ENCODE measurements around the gene PGGHG.

DNA sequence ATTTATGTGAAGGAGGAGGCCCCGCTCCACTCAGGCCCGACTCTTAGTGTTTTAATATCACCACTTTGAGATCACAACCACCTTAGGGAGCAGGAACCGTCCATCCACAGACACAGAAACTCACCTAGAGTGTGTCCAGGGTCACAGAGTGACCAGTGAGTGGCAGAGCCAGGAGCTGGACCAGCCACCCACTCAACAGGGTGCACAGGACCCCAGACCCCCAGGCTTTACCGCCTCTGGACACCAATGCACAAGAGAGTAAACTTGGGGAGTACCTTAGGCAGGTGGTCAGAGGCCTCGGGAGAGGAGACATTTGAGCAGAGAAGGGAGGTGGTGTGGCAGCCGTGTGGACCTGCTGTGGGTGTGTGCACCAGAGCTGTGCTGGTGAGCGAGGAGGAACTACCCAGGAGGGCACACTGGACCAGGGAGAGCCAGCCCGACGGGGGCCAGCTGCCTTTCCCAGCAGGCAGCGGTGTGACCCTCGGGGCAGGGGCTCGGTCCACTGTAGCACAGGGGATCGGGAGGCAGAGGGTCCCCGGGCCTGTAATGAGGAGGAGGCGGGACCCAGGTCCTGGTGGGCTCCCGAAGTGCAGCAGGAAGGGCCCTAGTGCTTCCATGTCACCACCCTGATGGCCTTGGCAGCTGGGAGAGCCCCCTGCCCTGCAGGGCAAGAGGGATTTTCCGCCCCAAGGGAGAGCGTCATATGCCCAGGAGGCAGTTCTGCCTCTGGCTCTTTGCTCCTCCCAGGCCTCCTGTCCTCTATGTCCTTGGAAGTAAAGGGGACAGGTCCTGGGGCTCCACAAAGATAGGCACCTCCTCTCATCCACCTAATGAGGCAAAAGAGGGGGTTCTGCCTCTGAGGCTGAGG, 18.2 kb upstream of the PGGHG start:
- TF ChIP-seq POLR2AphosphoS5 (IDR thresholded peaks at IDR 0.05) (no peak), EP300 (conservative IDR thresholded peaks at IDR 0.05; ENCODE audit: poor library complexity, severe bottlenecking) (no peak), TAF1 (IDR thresholded peaks at IDR 0.05; ENCODE audit: low read depth) (no peak), MXI1 (conservative IDR thresholded peaks at IDR 0.05; ENCODE audit: poor library complexity, severe bottlenecking) (no peak), EZH2 (IDR thresholded peaks at IDR 0.05; ENCODE audit: borderline replicate concordance, insufficient read depth, low read length, poor library complexity, severe bottlenecking) (no peak)
- TF ChIP-seq, protein P1, sequence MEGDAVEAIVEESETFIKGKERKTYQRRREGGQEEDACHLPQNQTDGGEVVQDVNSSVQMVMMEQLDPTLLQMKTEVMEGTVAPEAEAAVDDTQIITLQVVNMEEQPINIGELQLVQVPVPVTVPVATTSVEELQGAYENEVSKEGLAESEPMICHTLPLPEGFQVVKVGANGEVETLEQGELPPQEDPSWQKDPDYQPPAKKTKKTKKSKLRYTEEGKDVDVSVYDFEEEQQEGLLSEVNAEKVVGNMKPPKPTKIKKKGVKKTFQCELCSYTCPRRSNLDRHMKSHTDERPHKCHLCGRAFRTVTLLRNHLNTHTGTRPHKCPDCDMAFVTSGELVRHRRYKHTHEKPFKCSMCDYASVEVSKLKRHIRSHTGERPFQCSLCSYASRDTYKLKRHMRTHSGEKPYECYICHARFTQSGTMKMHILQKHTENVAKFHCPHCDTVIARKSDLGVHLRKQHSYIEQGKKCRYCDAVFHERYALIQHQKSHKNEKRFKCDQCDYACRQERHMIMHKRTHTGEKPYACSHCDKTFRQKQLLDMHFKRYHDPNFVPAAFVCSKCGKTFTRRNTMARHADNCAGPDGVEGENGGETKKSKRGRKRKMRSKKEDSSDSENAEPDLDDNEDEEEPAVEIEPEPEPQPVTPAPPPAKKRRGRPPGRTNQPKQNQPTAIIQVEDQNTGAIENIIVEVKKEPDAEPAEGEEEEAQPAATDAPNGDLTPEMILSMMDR (IDR thresholded peaks at IDR 0.05; ENCODE audit: poor library complexity, severe bottlenecking) = no peak
- TF ChIP-seq, protein P2, sequence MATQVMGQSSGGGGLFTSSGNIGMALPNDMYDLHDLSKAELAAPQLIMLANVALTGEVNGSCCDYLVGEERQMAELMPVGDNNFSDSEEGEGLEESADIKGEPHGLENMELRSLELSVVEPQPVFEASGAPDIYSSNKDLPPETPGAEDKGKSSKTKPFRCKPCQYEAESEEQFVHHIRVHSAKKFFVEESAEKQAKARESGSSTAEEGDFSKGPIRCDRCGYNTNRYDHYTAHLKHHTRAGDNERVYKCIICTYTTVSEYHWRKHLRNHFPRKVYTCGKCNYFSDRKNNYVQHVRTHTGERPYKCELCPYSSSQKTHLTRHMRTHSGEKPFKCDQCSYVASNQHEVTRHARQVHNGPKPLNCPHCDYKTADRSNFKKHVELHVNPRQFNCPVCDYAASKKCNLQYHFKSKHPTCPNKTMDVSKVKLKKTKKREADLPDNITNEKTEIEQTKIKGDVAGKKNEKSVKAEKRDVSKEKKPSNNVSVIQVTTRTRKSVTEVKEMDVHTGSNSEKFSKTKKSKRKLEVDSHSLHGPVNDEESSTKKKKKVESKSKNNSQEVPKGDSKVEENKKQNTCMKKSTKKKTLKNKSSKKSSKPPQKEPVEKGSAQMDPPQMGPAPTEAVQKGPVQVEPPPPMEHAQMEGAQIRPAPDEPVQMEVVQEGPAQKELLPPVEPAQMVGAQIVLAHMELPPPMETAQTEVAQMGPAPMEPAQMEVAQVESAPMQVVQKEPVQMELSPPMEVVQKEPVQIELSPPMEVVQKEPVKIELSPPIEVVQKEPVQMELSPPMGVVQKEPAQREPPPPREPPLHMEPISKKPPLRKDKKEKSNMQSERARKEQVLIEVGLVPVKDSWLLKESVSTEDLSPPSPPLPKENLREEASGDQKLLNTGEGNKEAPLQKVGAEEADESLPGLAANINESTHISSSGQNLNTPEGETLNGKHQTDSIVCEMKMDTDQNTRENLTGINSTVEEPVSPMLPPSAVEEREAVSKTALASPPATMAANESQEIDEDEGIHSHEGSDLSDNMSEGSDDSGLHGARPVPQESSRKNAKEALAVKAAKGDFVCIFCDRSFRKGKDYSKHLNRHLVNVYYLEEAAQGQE (IDR thresholded peaks at IDR 0.05; ENCODE audit: borderline replicate concordance) = no peak

Measured in neural cell (in vitro differentiated cells).